A673 (cell line): Measurements from ENCODE around the gene C8A. TPM values are rescaled to one million over a fixed set of nuclear protein-coding genes. Genes with fewer than 3 reads are reported as not detected.

Experiments used
- Bru-seq: library from RNA; stranded (reverse); fragments of 400-500 nt; gene quantifications from one replicate; lab custom pipeline; 2021; lab: Mats Ljungman, UMichigan
- BruChase-seq, 2 experiments: library from RNA; stranded (reverse); fragments of 400-500 nt; gene quantifications; one replicate each; lab custom pipeline; 2021; lab: Mats Ljungman, UMichigan
- BruUV-seq: library from RNA; stranded (reverse); fragments of 400-500 nt; replicated peaks from 2 replicates; lab custom pipeline; 2021; lab: Mats Ljungman, UMichigan
- CTCF ChIA-PET: fragments of 300-600 bp; sonication (Branson Sonifier 250); formaldehyde crosslinking; loops from one replicate; lab custom pipeline; 2022; ENCODE audit warnings: antibody characterized with exemption; lab: Charles Lee
- POLR2A ChIA-PET: fragments of 300-600 bp; sonication (Branson Sonifier 250); formaldehyde crosslinking; loops from one replicate; lab custom pipeline; 2022; ENCODE audit warnings: antibody characterized with exemption; ENCODE audit not compliant: low non-redundant PET; lab: Charles Lee
- DNase-seq: peaks from one replicate; pipeline ENCODE4 v3.0.0-alpha.2; 2015; ENCODE audit warnings: low spot score
- H3K27ac ChIP-seq: fragments of 200-600 bp; sonication (generic); 2 replicates; pipeline ENCODE4 v1.5.1; 2016; ENCODE audit warnings: mixed run types, low read depth, mild to moderate bottlenecking, mixed read lengths, antibody characterized with exemption, low read length; ENCODE audit not compliant: poor library complexity, severe bottlenecking
- H3K27me3 ChIP-seq: fragments of 200-600 bp; sonication (generic); replicated peaks from 2 replicates; pipeline ENCODE4 v1.6.1; 2017; ENCODE audit warnings: mixed run types, low read depth, mild to moderate bottlenecking, mixed read lengths, antibody characterized with exemption, low read length; ENCODE audit not compliant: insufficient read depth, poor library complexity
- H3K36me3 ChIP-seq: fragments of 200-600 bp; sonication (generic); 2 replicates; pipeline ENCODE4 v1.6.1; 2016; ENCODE audit warnings: mixed run types, mild to moderate bottlenecking, mixed read lengths, antibody characterized with exemption, low read length; ENCODE audit not compliant: insufficient read depth, poor library complexity, severe bottlenecking
- H3K4me1 ChIP-seq: fragments of 200-600 bp; sonication (generic); 2 replicates; pipeline ENCODE4 v1.6.1; 2017; ENCODE audit warnings: mixed run types, mild to moderate bottlenecking, mixed read lengths, antibody characterized with exemption, low read length; ENCODE audit not compliant: insufficient read depth, poor library complexity, severe bottlenecking
- H3K4me3 ChIP-seq: fragments of 200-600 bp; sonication (generic); 2 replicates; pipeline ENCODE4 v1.5.1; 2016; ENCODE audit warnings: low read depth, mixed run types, mild to moderate bottlenecking, mixed read lengths, low read length; ENCODE audit not compliant: poor library complexity, severe bottlenecking
- H3K9me3 ChIP-seq: fragments of 200-600 bp; sonication (generic); 2 replicates; pipeline ENCODE4 v1.6.1; 2016; ENCODE audit warnings: mixed run types, low read depth, mild to moderate bottlenecking, mixed read lengths, antibody characterized with exemption, low read length; ENCODE audit not compliant: poor library complexity, severe bottlenecking
- CTCF ChIP-seq: fragments of 300-800, 200-600 bp; sonication (generic); conservative IDR thresholded peaks from 2 replicates; pipeline ENCODE4 v1.5.1; 2017; ENCODE audit warnings: low read depth, mild to moderate bottlenecking, antibody characterized with exemption, low read length, moderate library complexity, mixed read lengths
- EZH2 ChIP-seq: fragments of 200-600 bp; sonication (generic); IDR thresholded peaks from 2 replicates; pipeline ENCODE4 v1.6.1; 2017; ENCODE audit warnings: borderline replicate concordance, low read depth, mild to moderate bottlenecking, mixed read lengths, antibody characterized with exemption, low read length; ENCODE audit not compliant: poor library complexity, severe bottlenecking
- intact Hi-C: fragments of 100-400 bp; cut with micrococcal nuclease; formaldehyde crosslinking; loops from one replicate; pipeline ENCODE4 v1.10.0; 2022; ENCODE audit not compliant: unreplicated experiment
- long read RNA-seq: library from polyadenylated mRNA; stranded (forward); transcript quantifications from one replicate; pipeline ENCODE4 v2.0.0, GENCODE V29; 2022
- total RNA-seq: library from RNA; stranded (reverse); gene quantifications from 2 replicates; pipeline ENCODE4 v1.2.3, GENCODE V29; 2021

Gene C8A
- total RNA-seq (not detected in 2 replicates), Bru-seq, nascent RNA (not detected), BruChase-seq, experiment 1, labeled RNA remaining after a 2-hour chase (not detected), BruChase-seq, experiment 2, labeled RNA remaining after a 6-hour chase (not detected)
- long read RNA-seq, result 0 reads

- POLR2A ChIA-PET, result interaction anchor here (0.6 kb wide), 1 partner anchor 13 kb away, joined by 3 read pairs; no protein-coding TSS in a partner anchor
- intact Hi-C loops, result no loop called here
- no TSS peak for BruUV-seq
Measured at GRCh38 chr1:56854521-56855099, at the start of gene C8A. Gene C8A (plus strand): TSS chr1:56854797. CDS start chr1:56854902, 105 bp downstream.

GRCh38 chr1:56806804-56807203 is 47.8 kb upstream of the C8A start:
- H3K4me3 ChIP-seq, result no peak overlapping the region
- no TSS peak for BruUV-seq
- no peaks in the 10 kb centered on the region for H3K4me1 ChIP-seq
- no peaks in the 10 kb centered on the region for H3K36me3 ChIP-seq
- no peak overlapping the region for H3K27ac ChIP-seq
- no peaks in the 10 kb centered on the region for H3K9me3 ChIP-seq
- H3K27me3 ChIP-seq, result peaks cover 5% of the 10 kb centered on the region
- ChIA-PET CTCF (no interaction called here), POLR2A (no interaction called here)
- DNase-seq, result no peak
- no peak for TF ChIP-seq CTCF
- TF ChIP-seq EZH2, result no peak
- intact Hi-C loops, result no loop called here

More at GRCh38 chr1:56854521-56855099, at the start of gene C8A:
- Histone ChIP-seq H3K4me3 (no peak within 1 kb of the TSS), H3K9me3 (no peaks in the 10 kb centered on the region), H3K4me1 (no peaks in the 10 kb centered on the region), H3K27ac (no peak within 1 kb of the TSS), H3K27me3 (no peaks in the 10 kb centered on the region), H3K36me3 (no peaks in the 10 kb centered on the region)
- DNase-seq, result no peak
- CTCF ChIA-PET, result no interaction called here
- TF ChIP-seq EZH2, result no peak
- no peak for TF ChIP-seq CTCF

- H3K4me1 ChIP-seq, result no peaks in the 10 kb centered on the region
- H3K27ac ChIP-seq, result no peak overlapping the region
- TF ChIP-seq EZH2, result no peak
- no peak for TF ChIP-seq CTCF
- intact Hi-C loops, result no loop called here
- ChIA-PET CTCF (no interaction called here), POLR2A (no interaction called here)
- no peak for DNase-seq
- H3K9me3 ChIP-seq, result no peaks in the 10 kb centered on the region
- BruUV-seq, result no TSS peak
- peaks cover 12% of the 10 kb centered on the region for H3K27me3 ChIP-seq
- no peak overlapping the region for H3K4me3 ChIP-seq
- no peaks in the 10 kb centered on the region for H3K36me3 ChIP-seq
Measured at GRCh38 chr1:56808410-56808809, 46.2 kb upstream of the C8A start.
